Brain microvascular endothelial cell (primary cell): Measurements from ENCODE around the gene SPRN.

ENCODE experiments used
- DNase-seq: peaks from one replicate; pipeline ENCODE4 v3.0.0-alpha.2; 2020
- H3K27ac ChIP-seq: fragments of 250-450 bp; sonication (Bioruptor Pico); 2 replicates; pipeline ENCODE4 v1.5.1; 2020; ENCODE audit warnings: mild to moderate bottlenecking, moderate library complexity
- H3K27me3 ChIP-seq: fragments of 250-450 bp; sonication (Bioruptor Pico); replicated peaks from 2 replicates; pipeline ENCODE4 v1.5.1; 2020; ENCODE audit warnings: mild to moderate bottlenecking
- H3K36me3 ChIP-seq: fragments of 250-450 bp; sonication (Bioruptor Pico); replicated peaks from 2 replicates; pipeline ENCODE4 v1.5.1; 2020; ENCODE audit warnings: mild to moderate bottlenecking
- H3K4me3 ChIP-seq: 2 replicates; pipeline ENCODE4 v1.5.1; 2011; ENCODE audit warnings: low read depth, mild to moderate bottlenecking, control low read depth, low read length, moderate library complexity
- CTCF ChIP-seq: IDR thresholded peaks from 2 replicates; pipeline ENCODE4 v1.5.1; 2011; ENCODE audit warnings: low read depth, mild to moderate bottlenecking, moderate library complexity, low read length, control low read depth, inconsistent platforms; ENCODE audit errors: missing control alignments
- in situ Hi-C: cut with HindIII; loops from 2 replicates; pipeline ENCODE4 v1.10.0; 2017; ENCODE audit warnings: low sequenced_read_pairs, low pct_ligation_motif_present

The SPRN gene

DNA sequence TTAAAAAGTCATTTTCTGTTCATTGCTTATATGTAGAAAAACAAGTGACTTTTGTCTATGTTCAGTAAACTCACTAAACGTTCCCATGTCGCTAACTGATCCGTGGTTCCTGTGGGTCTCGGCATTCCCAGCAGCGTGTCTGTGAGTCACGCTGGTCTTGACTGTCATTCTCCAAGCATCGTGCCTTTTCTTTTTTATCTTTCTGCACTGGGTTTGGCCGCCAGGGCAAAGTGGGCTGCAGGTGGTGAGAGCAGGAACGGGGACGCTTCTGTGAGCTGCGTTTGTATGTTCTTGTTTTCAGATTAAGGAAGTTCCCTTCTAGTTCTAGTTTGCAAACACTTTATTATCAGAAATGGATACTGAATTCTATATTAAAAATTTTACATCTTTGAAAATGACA, 22.6 kb upstream of the SPRN start:
- no peaks in the 10 kb centered on the region for H3K27me3 ChIP-seq
- in situ Hi-C loops, result no loop called here
- DNase-seq, result no peak
- no peak overlapping the region for H3K27ac ChIP-seq
- no peak for TF ChIP-seq CTCF
- H3K4me3 ChIP-seq, result no peak overlapping the region
- H3K36me3 ChIP-seq, result no peaks in the 10 kb centered on the region

GRCh38 chr10:133445751-133446708, 21.6 kb upstream of the SPRN start:
- no peak for TF ChIP-seq CTCF
- Histone ChIP-seq H3K36me3 (no peaks in the 10 kb centered on the region), H3K27ac (no peak overlapping the region), H3K27me3 (no peaks in the 10 kb centered on the region), H3K4me3 (no peak overlapping the region)
- in situ Hi-C loops, result no loop called here
- no peak for DNase-seq

- TF ChIP-seq CTCF, result no peak
- no peak overlapping the region for H3K27ac ChIP-seq
- no peak overlapping the region for H3K4me3 ChIP-seq
- H3K36me3 ChIP-seq, result no peaks in the 10 kb centered on the region
- no peaks in the 10 kb centered on the region for H3K27me3 ChIP-seq
- in situ Hi-C loops, result no loop called here
- DNase-seq, result no peak
These were observed 20.9 kb upstream of the SPRN start for GRCh38 chr10:133445268-133445732.

- Histone ChIP-seq H3K36me3 (no peaks in the 10 kb centered on the region), H3K27ac (no peak overlapping the region), H3K4me3 (no peak overlapping the region), H3K27me3 (no peaks in the 10 kb centered on the region)
- in situ Hi-C loops, result no loop called here
- TF ChIP-seq CTCF, result no peak
- no peak for DNase-seq
These were observed 20.2 kb upstream of the SPRN start for GRCh38 chr10:133444342-133445267.

DNA sequence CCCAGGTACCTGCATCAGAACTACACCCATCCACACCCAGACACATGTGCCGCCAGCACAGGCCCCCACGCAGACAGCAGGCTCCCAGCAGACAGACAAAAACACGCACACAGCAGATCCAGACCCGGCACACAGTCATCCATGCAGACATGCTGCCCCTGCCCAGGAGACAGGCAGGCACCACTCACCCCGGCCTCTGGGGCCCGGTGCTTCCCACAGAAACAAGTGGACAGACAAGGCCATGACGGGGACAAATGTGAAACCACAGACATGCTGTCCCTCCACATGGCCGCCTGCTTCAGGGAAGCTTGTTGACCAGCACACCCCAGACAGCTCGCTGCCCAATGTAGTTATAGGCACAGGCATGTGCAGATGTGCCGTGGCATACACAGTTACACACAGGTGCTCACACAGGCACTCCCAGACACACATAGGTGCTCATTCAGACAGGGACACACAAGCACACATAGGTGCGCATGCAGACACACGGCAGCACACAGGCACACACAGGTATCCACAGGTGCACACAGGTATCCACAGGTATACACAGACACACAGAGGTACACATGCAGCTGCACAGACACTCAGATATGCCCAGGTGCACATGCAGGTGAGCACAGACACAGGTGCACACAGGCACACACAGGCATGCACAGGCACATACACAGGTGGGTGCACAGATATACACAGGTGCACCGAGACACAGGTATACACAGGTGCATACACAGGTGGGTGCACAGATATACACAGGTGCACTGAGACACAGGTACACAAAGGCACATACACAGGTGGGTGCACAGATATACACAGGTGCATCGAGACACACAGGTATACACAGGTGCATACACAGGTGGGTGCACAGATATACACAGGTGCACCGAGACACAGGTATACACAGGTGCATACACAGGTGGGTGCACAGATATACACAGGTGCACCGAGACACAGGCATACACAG, 18.8 kb upstream of the SPRN start:
- no peak for DNase-seq
- in situ Hi-C loops, result no loop called here
- H3K27ac ChIP-seq, result no peak overlapping the region

More for the DNA sequence above, 18.8 kb upstream of the SPRN start:
- TF ChIP-seq CTCF, result no peak
- no peaks in the 10 kb centered on the region for H3K27me3 ChIP-seq
- H3K36me3 ChIP-seq, result no peaks in the 10 kb centered on the region
- H3K4me3 ChIP-seq, result no peak overlapping the region
